Hepatic stellate cell (primary cell): Measurements from ENCODE around the gene UBE2B.
"Not testable (repeated sequence)": the region's sequence is repeated elsewhere in the genome, so short reads cannot be mapped to it uniquely, and the experiment has no call there.

ENCODE experiments used
- DNase-seq: peaks from one replicate; pipeline ENCODE4 v3.0.0; 2011; ENCODE audit warnings: low spot score

UBE2B gene

GRCh38 chr5:134370871-134371833 lies at the start of gene UBE2B:
Gene UBE2B, plus strand, starts transcription at chr5:134371569. Its CDS starts 27 bp downstream, at chr5:134371596.
- DNase-seq = peak; percentile 97

GRCh38 chr5:134327327-134327726 lies 44.0 kb upstream of the UBE2B start:
- DNase-seq = no peak

GRCh38 chr5:134328619-134329018 lies 42.8 kb upstream of the UBE2B start:
- DNase-seq = no peak

GRCh38 chr5:134336833-134337232 lies 34.5 kb upstream of the UBE2B start:
- DNase-seq = not testable (repeated sequence)

- DNase-seq = not testable (repeated sequence)
Measured at GRCh38 chr5:134343500-134343899, 27.9 kb upstream of the UBE2B start.

GRCh38 chr5:134345476-134345875 lies 25.9 kb upstream of the UBE2B start:
- not testable (repeated sequence) for DNase-seq

- DNase-seq = no peak
Measured at GRCh38 chr5:134345996-134346395, 25.4 kb upstream of the UBE2B start.

GRCh38 chr5:134349463-134349862 lies 21.9 kb upstream of the UBE2B start:
- no peak for DNase-seq

- DNase-seq = no peak
Measured at GRCh38 chr5:134355681-134356080, 15.7 kb upstream of the UBE2B start.

GRCh38 chr5:134365604-134366003 lies 5.8 kb upstream of the UBE2B start:
- DNase-seq = no peak

- no peak for DNase-seq
Measured at GRCh38 chr5:134370311-134370870, 978 bp upstream of the UBE2B start.

- DNase-seq = peak; percentile 45
Measured at GRCh38 chr5:134371834-134372340, 518 bp downstream of the UBE2B start.

- DNase-seq = not testable (repeated sequence)
Measured at GRCh38 chr5:134373633-134374032, 2.3 kb downstream of the UBE2B start.

GRCh38 chr5:134374232-134374631 lies 2.9 kb downstream of the UBE2B start:
- no peak for DNase-seq

GRCh38 chr5:134380346-134380745 lies 9.0 kb downstream of the UBE2B start:
- no peak for DNase-seq

GRCh38 chr5:134382204-134382603 lies 10.8 kb downstream of the UBE2B start:
- DNase-seq = not testable (repeated sequence)

- DNase-seq = no peak
Measured at GRCh38 chr5:134383980-134384697, 12.8 kb downstream of the UBE2B start.

- no peak for DNase-seq
Measured at GRCh38 chr5:134387443-134387842, 16.1 kb downstream of the UBE2B start.

- no peak for DNase-seq
Measured at GRCh38 chr5:134392301-134392700, 20.9 kb downstream of the UBE2B start.

GRCh38 chr5:134394932-134395331 lies 23.6 kb downstream of the UBE2B start:
- DNase-seq = no peak

GRCh38 chr5:134396274-134396673 lies 24.9 kb downstream of the UBE2B start:
- no peak for DNase-seq

GRCh38 chr5:134397196-134397595 lies 25.8 kb downstream of the UBE2B start:
- DNase-seq = no peak
